GM12872 (cell line): ENCODE data around the gene RAB19.

ENCODE experiments used
- TF ChIP-seq, protein P1 (sequence below): IDR thresholded peaks from 3 replicates; pipeline ENCODE4 v1.5.1; 2011; ENCODE audit warnings: low read depth, mild to moderate bottlenecking, low read length, moderate library complexity; ENCODE audit not compliant: insufficient read depth

Gene RAB19

GRCh38 chr7:140375323-140375722, 28.5 kb upstream of the RAB19 start:
- TF ChIP-seq, protein P1, sequence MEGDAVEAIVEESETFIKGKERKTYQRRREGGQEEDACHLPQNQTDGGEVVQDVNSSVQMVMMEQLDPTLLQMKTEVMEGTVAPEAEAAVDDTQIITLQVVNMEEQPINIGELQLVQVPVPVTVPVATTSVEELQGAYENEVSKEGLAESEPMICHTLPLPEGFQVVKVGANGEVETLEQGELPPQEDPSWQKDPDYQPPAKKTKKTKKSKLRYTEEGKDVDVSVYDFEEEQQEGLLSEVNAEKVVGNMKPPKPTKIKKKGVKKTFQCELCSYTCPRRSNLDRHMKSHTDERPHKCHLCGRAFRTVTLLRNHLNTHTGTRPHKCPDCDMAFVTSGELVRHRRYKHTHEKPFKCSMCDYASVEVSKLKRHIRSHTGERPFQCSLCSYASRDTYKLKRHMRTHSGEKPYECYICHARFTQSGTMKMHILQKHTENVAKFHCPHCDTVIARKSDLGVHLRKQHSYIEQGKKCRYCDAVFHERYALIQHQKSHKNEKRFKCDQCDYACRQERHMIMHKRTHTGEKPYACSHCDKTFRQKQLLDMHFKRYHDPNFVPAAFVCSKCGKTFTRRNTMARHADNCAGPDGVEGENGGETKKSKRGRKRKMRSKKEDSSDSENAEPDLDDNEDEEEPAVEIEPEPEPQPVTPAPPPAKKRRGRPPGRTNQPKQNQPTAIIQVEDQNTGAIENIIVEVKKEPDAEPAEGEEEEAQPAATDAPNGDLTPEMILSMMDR = no peak

DNA sequence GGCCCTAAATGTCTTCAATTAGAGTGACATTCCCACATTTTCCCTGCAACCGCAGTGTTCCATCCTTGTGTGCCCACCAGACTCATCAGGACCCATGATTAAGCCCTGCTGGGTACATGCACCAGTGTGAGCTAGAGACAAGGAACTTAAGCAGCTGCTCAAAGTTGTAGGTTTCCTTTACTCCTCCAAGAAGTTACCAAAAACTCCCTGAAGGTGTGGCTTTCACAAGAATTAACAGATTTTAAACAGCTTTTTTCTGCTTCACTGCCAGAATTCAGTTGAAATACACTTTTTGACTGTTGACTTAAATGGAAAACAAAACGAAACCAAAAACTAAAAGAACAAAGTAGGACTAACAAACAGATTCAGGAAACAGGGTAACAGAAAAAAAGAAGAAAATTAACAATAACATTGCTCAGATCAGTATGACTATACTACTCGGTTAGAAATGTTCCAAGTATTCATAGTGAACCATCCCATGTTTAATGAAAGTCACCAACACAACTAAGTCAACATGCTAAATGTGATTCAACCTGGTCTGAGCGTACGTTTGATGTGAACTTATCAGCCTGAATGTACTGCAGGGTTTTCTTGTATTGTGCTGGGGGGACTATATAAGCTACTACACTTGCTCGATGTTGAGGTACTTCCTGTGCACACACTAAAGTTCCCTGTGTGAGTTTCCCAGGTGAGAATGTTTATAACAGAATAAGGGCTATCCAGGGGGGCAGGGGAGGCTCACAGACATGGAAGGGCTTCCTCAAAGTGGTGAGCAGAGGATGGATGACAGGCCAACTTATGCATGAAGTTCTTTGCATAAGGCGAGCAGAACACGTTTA, 27.7 kb upstream of the RAB19 start:
- TF ChIP-seq, protein P1 = no peak

- TF ChIP-seq, protein P1 = no peak
Measured at GRCh38 chr7:140383954-140384713, 19.7 kb upstream of the RAB19 start.

DNA sequence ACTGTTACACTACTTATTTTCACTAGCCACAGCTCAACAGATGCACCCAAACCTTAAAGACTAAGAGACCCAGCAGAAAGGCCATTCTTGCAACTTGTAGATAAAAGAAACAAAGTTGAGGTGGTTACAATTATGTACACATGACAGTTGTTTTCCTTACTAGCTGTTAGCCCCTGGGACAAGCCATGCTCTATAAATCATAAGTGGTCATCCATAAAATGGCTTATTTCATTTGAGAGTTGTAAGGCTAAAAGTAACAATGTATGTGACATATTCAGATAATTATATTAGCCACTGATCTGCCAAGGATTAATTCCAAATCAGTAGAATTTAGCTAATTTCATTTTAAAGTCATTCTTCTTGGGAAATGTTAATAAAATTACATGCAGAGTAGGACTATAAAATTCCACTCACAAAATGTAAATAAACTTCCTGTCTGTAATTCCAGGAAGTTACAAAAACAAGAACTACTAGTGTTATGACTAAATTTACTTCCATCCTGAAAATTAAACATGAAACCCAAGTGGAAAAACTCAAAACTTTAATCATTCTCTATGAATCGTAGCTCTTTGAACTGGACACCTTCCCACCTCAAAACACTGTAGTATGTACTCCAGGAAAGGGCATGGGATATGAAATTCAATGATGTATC, 18.8 kb upstream of the RAB19 start:
- TF ChIP-seq, protein P1 = no peak

DNA sequence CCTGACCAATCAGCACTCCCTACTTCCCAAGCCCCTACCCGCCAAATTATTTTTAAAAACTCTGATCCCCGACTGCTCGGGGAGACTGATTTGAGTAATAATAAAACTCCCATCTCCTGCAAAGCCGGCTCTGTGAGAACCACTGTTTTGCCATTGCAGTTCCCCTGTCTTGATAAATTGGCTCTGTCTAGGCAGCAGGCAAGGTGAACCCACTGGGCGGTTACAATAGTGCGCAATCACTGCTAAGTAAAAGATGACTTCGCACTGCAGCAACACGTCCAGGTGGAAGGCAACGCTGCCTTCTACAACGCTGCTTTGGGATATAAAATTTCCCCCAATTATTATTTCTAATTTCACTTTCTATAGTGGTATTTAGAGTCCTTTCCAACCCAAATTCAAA, 14.4 kb upstream of the RAB19 start:
- TF ChIP-seq, protein P1 = no peak

- TF ChIP-seq, protein P1 = no peak
Measured at GRCh38 chr7:140390034-140390433, 13.8 kb upstream of the RAB19 start.
